Testis (tissue), 2 donors: ENCODE results near the gene COL21A1.

Experiments used
- POLR2A ChIP-seq: fragments of 450-650 bp; IDR thresholded peaks from one replicate; pipeline ENCODE4 v1.6.1; 2017; ENCODE audit warnings: antibody characterized with exemption, mild to moderate bottlenecking, moderate library complexity
- TF ChIP-seq, protein P1 (sequence below), 3 experiments: fragments of 450-650 bp in 2 of 3; fragments of 200-600 bp in 1 of 3; sonication (generic) in 1 of 3; IDR thresholded peaks; one replicate each; pipeline ENCODE4 v1.5.1; 2016 to 2019; ENCODE audit warnings: antibody characterized with exemption in 3 of 3, mild to moderate bottlenecking in 2 of 3, moderate library complexity in 1 of 3

DNA sequence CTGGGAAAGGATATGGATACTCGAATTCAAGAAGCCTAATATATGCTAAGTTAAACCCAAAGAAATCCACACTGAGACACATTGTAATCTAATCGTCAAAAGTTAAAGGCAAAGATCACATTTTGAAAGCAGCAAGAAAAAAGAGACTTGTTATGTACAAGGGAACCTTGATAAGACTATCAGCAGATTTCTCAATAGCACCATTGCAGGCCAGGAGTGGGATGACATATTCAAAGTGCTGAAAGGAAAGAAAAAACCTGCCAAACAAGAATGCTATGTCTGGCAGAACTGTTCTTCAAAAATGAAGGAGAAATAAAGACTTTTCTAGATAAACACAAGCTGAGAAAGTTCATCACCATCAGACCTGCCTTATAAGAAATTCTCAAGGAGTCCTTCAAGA is 75.2 kb downstream of the COL21A1 start:
- TF ChIP-seq, protein P1, sequence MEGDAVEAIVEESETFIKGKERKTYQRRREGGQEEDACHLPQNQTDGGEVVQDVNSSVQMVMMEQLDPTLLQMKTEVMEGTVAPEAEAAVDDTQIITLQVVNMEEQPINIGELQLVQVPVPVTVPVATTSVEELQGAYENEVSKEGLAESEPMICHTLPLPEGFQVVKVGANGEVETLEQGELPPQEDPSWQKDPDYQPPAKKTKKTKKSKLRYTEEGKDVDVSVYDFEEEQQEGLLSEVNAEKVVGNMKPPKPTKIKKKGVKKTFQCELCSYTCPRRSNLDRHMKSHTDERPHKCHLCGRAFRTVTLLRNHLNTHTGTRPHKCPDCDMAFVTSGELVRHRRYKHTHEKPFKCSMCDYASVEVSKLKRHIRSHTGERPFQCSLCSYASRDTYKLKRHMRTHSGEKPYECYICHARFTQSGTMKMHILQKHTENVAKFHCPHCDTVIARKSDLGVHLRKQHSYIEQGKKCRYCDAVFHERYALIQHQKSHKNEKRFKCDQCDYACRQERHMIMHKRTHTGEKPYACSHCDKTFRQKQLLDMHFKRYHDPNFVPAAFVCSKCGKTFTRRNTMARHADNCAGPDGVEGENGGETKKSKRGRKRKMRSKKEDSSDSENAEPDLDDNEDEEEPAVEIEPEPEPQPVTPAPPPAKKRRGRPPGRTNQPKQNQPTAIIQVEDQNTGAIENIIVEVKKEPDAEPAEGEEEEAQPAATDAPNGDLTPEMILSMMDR (IDR thresholded peaks at IDR 0.05), result no peak
- no peak for TF ChIP-seq POLR2A
